K562 (cell line): ENCODE data around the gene SKAP1.

Source experiments
- CREB5 ChIP-seq: fragments of 250-450 bp; sonication (Bioruptor Pico); IDR thresholded peaks from 2 replicates; pipeline ENCODE4 v1.5.0; 2020; ENCODE audit warnings: mild to moderate bottlenecking
- CTCF ChIP-seq, 3 experiments: IDR thresholded peaks in 2 of 3; conservative IDR thresholded peaks in 1 of 3; 2 replicates each; pipeline ENCODE4 v1.5.1; 2011 to 2012; ENCODE audit warnings: low read length in 3 of 3, mild to moderate bottlenecking in 3 of 3, control low read depth in 2 of 3, improper control_type of control experiment in 1 of 3, inconsistent platforms in 1 of 3, low read depth in 1 of 3, mixed read lengths in 1 of 3, moderate library complexity in 1 of 3; ENCODE audit not compliant: insufficient read depth in 2 of 3
- ETV5 ChIP-seq: sonication (generic); formaldehyde crosslinking; IDR thresholded peaks from 2 replicates; pipeline ENCODE4 v1.4.0; 2020; ENCODE audit warnings: low read depth, mild to moderate bottlenecking, missing genetic modification reagents
- FOXA1 ChIP-seq: fragments of 450-650 bp; IDR thresholded peaks from 2 replicates; pipeline ENCODE4 v1.6.1; 2016; ENCODE audit warnings: mild to moderate bottlenecking, borderline replicate concordance
- GABPB1 ChIP-seq: sonication (generic); formaldehyde crosslinking; IDR thresholded peaks from 2 replicates; pipeline ENCODE4 v1.8.0; 2022; ENCODE audit warnings: mild to moderate bottlenecking, missing genetic modification reagents
- MAX ChIP-seq: sonication (generic); formaldehyde crosslinking; IDR thresholded peaks from 2 replicates; pipeline ENCODE4 v1.9.0; 2022; ENCODE audit warnings: mild to moderate bottlenecking, missing genetic modification reagents
- NRF1 ChIP-seq, 2 experiments: fragments of 450-650 bp; IDR thresholded peaks in 1 of 2; conservative IDR thresholded peaks in 1 of 2; 2 replicates each; pipeline ENCODE4 v1.6.1; 2014; ENCODE audit warnings: mild to moderate bottlenecking in 2 of 2
- POLR2A ChIP-seq: fragments of 450-650 bp; conservative IDR thresholded peaks from 2 replicates; pipeline ENCODE4 v1.6.1; 2016
- ZNF184 ChIP-seq: sonication (generic); formaldehyde crosslinking; IDR thresholded peaks from 2 replicates; pipeline ENCODE4 v1.5.0; 2020; ENCODE audit warnings: missing genetic modification reagents

- TF ChIP-seq CTCF (IDR thresholded peaks at IDR 0.05 in 2 of 3, conservative IDR thresholded peaks at IDR 0.05 in 1 of 3; ENCODE audit: insufficient read depth in 2 of 3, low read depth in 1 of 3, low read length in 3 of 3) (no peak), FOXA1 (no peak), CREB5 (CRISPR knock-in tag) (no peak), POLR2A (no peak), ETV5 (CRISPR knock-in tag) (no peak), MAX (CRISPR knock-in tag) (no peak), GABPB1 (no peak), NRF1 (conservative IDR thresholded peaks at IDR 0.05 in 1 of 2, IDR thresholded peaks at IDR 0.05 in 1 of 2) (no peak), ZNF184 (CRISPR knock-in tag) (no peak)
These were observed 3.9 kb downstream of the SKAP1 start for GRCh38 chr17:48426019-48426665.
